NCI-H446 treated with DMSO at 0.1 percent for 48 hours (cell line): Measurements from ENCODE around the gene STAC2.
"Not testable (repeated sequence)": the region's sequence is repeated elsewhere in the genome, so short reads cannot be mapped to it uniquely, and the experiment has no call there.

Source experiments
- DNase-seq: peaks from one replicate; lab custom pipeline; 2025; lab: John Stamatoyannopoulos, UW

The STAC2 gene

GRCh38 chr17:39186481-39187002 is 39.2 kb downstream of the STAC2 start:
- DNase-seq: no peak

- DNase-seq: no peak
These were observed 42.0 kb downstream of the STAC2 start for GRCh38 chr17:39183720-39184119.

GRCh38 chr17:39183045-39183444 is 42.7 kb downstream of the STAC2 start:
- DNase-seq: no peak

GRCh38 chr17:39181303-39181702 is 44.4 kb downstream of the STAC2 start:
- DNase-seq: no peak

GRCh38 chr17:39178536-39178935 is 47.2 kb downstream of the STAC2 start:
- no peak for DNase-seq

GRCh38 chr17:39177256-39177655 is 48.5 kb downstream of the STAC2 start:
- no peak for DNase-seq

- no peak for DNase-seq
These were observed 50.1 kb downstream of the STAC2 start for GRCh38 chr17:39175695-39176093.

- no peak for DNase-seq
These were observed 50.6 kb downstream of the STAC2 start for GRCh38 chr17:39174920-39175694.

GRCh38 chr17:39173526-39174274 is 52.0 kb downstream of the STAC2 start:
- no peak for DNase-seq

- no peak for DNase-seq
These were observed 52.7 kb downstream of the STAC2 start for GRCh38 chr17:39173080-39173479.

GRCh38 chr17:39171933-39172332 is 53.8 kb downstream of the STAC2 start:
- no peak for DNase-seq

- DNase-seq: no peak
These were observed 55.2 kb downstream of the STAC2 start for GRCh38 chr17:39170558-39170957.

- no peak for DNase-seq
These were observed 55.6 kb downstream of the STAC2 start for GRCh38 chr17:39170109-39170508.

GRCh38 chr17:39169518-39169917 is 56.2 kb downstream of the STAC2 start:
- no peak for DNase-seq

GRCh38 chr17:39169101-39169500 is 56.6 kb downstream of the STAC2 start:
- DNase-seq: no peak

GRCh38 chr17:39168503-39168902 is 57.2 kb downstream of the STAC2 start:
- not testable (repeated sequence) for DNase-seq

- no peak for DNase-seq
These were observed 58.3 kb downstream of the STAC2 start for GRCh38 chr17:39167476-39167875.

- DNase-seq: no peak
These were observed 59.1 kb downstream of the STAC2 start for GRCh38 chr17:39166437-39167335.

- no peak for DNase-seq
These were observed 59.9 kb downstream of the STAC2 start, which contains the start of gene ARL5C for GRCh38 chr17:39165841-39166349. TSS of gene ARL5C (minus strand) at chr17:39166161. CDS start at chr17:39165760, 401 bp downstream.

GRCh38 chr17:39165178-39165840 is 60.4 kb downstream of the STAC2 start:
- no peak for DNase-seq

GRCh38 chr17:39164675-39165143 is 61.0 kb downstream of the STAC2 start:
- peak; percentile 47 for DNase-seq
